VCaP (cell line): ENCODE data around the gene CCN6.
A peak's percentile ranks its signal among the peaks of the same experiment; 100 is the strongest.
"Not testable (repeated sequence)": the region's sequence is repeated elsewhere in the genome, so short reads cannot be mapped to it uniquely, and the experiment has no call there.

Source experiments
- H3K27ac ChIP-seq: fragments of 450-650 bp; 2 replicates; pipeline ENCODE4 v1.5.1; 2017
- TF ChIP-seq, protein P1 (sequence below): fragments of 450-650 bp; conservative IDR thresholded peaks from 2 replicates; pipeline ENCODE4 v1.5.1; 2017; ENCODE audit warnings: mild to moderate bottlenecking, moderate library complexity

The CCN6 gene

GRCh38 chr6:112086744-112087135 lies 32.8 kb downstream of the CCN6 start:
- H3K27ac ChIP-seq: peak overlapping the region; percentile 80
- TF ChIP-seq, protein P1, sequence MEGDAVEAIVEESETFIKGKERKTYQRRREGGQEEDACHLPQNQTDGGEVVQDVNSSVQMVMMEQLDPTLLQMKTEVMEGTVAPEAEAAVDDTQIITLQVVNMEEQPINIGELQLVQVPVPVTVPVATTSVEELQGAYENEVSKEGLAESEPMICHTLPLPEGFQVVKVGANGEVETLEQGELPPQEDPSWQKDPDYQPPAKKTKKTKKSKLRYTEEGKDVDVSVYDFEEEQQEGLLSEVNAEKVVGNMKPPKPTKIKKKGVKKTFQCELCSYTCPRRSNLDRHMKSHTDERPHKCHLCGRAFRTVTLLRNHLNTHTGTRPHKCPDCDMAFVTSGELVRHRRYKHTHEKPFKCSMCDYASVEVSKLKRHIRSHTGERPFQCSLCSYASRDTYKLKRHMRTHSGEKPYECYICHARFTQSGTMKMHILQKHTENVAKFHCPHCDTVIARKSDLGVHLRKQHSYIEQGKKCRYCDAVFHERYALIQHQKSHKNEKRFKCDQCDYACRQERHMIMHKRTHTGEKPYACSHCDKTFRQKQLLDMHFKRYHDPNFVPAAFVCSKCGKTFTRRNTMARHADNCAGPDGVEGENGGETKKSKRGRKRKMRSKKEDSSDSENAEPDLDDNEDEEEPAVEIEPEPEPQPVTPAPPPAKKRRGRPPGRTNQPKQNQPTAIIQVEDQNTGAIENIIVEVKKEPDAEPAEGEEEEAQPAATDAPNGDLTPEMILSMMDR: peak; percentile 32

DNA sequence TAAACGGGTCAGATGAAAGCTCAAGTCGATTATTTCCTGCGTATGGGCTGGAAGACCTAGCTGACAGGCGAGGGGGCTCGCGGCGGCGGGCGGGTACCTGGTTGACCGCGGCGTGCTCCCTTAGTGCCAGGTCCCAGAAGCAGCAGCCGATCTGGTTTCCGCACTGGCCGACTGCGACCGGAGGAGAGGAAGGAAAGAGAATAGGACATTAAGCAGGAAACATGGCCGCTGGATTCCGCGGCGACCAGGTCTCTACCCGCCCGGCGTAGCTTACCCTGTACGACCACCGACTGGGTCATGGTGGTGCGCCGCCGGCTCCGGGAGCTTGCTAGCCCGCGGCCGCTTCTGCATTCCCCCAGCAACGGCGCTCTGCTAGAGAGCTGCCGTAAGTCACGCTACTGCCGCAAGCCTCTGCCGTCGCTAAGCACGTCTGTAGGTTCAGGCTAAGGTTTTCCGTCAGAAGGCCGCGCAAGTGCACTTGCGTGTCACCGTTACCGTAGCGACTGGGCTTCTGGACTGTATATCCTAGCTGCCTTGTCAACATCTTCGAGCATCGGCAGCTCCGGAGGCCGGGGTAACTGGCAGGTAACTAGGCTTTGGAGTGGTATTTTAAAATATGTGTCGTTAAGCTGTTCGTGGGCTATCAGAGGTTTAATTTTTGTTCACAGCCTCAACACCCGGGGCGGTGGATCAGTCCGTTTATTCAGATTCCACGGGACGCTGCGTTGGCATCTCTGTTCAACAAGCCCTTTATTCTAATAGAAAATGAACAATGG lies 33.4 kb downstream of the CCN6 start, which contains the start of the genes FAM229B and TUBE1:
FAM229B (plus strand) TSS at position 456 of the 776 bp plus-strand sequence. CDS start 11,693 bp downstream, outside the sequence.
TUBE1 (minus strand) TSS at position 347 of the 776 bp plus-strand sequence; CDS start at position 299, 48 bp downstream.
- peak within 1 kb of the TSS; percentile 80 for H3K27ac ChIP-seq
- TF ChIP-seq, protein P1: no peak

- TF ChIP-seq, protein P1: no peak
- peak overlapping the region; percentile 80 for H3K27ac ChIP-seq
These were observed 34.0 kb downstream of the CCN6 start for GRCh38 chr6:112087916-112088315.

DNA sequence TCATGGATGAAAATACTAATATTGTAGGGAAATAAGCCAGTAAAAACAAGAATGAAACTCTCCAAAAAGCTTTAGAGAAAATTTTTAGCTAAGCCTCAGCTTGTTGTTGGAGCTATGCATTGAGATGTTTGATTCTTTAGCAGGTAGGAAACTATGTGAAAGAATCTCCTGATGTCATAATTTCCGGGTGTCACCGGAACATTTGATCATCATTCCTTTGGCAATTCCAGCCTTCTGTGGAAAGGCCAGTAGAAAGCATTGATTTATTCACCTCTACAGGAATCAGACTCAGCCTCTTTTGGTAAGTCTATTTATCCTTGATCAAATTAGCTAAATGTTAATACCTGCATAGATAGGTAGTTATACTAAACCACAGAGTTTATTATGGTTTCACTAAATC lies 43.0 kb downstream of the CCN6 start:
- H3K27ac ChIP-seq: no peak overlapping the region
- TF ChIP-seq, protein P1: no peak

- TF ChIP-seq, protein P1: no peak
- H3K27ac ChIP-seq: no peak overlapping the region
These were observed 46.7 kb downstream of the CCN6 start for GRCh38 chr6:112100561-112100960.

DNA sequence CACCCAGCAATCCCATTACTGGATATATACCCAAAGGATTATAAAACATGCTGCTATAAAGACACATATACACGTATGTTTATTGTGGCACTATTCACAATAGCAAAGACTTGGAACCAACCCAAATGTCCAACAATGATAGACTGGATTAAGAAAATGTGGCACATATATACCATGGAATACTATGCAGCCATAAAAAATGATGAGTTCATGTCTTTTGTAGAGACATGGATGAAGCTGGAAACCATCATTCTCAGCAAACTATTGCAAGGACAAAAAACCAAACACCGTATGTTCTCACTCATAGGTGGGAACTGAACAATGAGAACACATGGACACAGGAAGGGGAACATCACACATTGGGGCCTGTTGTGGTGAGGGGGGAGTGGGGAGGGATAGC lies 52.1 kb downstream of the CCN6 start:
- H3K27ac ChIP-seq: not testable (repeated sequence)

GRCh38 chr6:112106562-112106961 lies 52.7 kb downstream of the CCN6 start:
- no peak overlapping the region for H3K27ac ChIP-seq

More at GRCh38 chr6:112106562-112106961, 52.7 kb downstream of the CCN6 start:
- TF ChIP-seq, protein P1: no peak
